ENCODE data around the gene AEBP1.

AEBP1 gene

GRCh38 chr7:44106311-44107065 lies 2.3 kb downstream of the AEBP1 start:
- no peak for DNase-seq

- no peak for DNase-seq
Measured at GRCh38 chr7:44107116-44107960, 3.2 kb downstream of the AEBP1 start.

GRCh38 chr7:44107961-44108767 lies 4.0 kb downstream of the AEBP1 start:
- DNase-seq: no peak

DNA sequence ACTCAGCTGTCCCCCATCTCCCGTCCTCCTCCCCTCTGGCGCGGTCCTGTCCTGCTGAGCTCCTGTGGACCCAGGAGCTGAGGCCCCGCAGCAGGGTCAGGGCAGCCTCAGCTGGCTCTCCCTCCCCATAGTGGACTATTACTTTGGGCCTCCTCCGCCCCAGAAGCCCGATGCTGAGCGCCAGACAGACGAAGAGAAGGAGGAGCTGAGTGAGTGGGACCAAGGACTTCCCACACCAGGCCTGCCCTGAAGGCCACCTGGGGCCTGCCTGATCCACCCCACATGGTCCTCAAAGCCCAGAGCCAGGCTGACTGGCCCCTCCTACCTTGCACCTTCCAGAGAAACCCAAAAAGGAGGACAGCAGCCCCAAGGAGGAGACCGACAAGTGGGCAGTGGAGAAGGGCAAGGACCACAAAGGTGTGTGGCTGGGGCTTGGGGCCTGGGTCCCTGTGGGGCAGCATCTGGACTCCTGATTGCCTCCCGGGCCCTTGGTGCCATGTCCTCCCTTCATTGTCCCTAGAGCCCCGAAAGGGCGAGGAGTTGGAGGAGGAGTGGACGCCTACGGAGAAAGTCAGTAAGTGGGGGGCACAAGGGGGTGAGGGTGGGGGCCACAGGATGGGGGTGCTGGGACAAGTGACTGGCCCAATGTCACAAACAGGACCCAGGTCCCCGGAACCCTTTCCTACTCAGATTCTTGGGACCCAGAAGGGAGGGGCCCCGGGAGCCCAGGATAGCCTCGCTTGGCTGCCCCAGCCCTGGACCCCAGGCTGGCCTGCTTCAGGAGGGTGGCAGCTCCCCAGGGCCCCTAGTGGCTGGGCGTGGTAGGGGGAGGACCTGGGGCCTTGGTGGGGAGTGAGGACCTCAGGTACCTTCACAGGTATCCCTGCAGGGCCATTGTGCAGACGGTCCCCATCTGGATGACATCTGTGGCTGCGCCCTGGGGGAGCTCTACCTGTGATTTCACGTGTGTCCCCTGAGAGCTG lies 4.9 kb downstream of the AEBP1 start:
- DNase-seq: peak; percentile 58

DNA sequence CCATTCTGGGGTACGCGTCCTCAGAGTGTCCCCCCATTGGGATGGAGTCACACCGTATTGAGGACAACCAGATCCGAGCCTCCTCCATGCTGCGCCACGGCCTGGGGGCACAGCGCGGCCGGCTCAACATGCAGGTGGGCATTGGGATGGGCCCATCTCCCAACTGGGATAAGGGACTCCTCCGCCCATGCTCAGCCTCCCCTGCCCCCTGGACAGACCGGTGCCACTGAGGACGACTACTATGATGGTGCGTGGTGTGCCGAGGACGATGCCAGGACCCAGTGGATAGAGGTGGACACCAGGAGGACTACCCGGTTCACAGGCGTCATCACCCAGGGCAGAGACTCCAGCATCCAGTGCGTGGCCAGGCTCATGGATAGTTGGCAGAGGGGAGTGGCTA lies 5.8 kb downstream of the AEBP1 start:
- DNase-seq: no peak

- DNase-seq: no peak
Measured at GRCh38 chr7:44110719-44111635, 6.8 kb downstream of the AEBP1 start.

- DNase-seq: no peak
Measured at GRCh38 chr7:44111761-44112160, 7.6 kb downstream of the AEBP1 start.

DNA sequence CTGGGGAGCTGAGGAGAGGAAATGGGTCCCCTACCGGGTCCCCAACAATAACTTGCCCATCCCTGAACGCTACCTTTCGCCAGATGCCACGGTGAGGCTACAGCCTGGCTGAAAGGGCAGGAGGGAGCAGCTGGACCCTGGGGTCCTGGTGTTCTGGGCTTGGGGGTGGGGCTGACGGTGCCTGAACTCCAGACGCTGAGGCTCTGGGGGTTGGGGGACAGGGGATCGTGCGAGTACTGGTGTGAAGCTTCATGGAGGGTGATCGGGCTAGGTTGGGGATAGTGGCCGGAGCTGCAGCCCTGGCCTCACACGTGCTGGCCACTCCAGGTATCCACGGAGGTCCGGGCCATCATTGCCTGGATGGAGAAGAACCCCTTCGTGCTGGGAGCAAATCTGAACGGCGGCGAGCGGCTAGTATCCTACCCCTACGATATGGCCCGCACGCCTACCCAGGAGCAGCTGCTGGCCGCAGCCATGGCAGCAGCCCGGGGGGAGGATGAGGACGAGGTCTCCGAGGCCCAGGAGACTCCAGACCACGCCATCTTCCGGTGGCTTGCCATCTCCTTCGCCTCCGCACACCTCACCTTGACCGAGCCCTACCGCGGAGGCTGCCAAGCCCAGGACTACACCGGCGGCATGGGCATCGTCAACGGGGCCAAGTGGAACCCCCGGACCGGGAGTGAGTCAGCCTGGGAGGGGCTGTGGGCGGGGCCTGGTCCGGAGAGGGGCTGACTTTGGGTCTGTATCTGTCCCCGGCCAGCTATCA lies 8.3 kb downstream of the AEBP1 start:
- DNase-seq: no peak

GRCh38 chr7:44112997-44113763 lies 9.0 kb downstream of the AEBP1 start:
- no peak for DNase-seq

GRCh38 chr7:44113764-44114354 lies 9.7 kb downstream of the AEBP1 start:
- no peak for DNase-seq

- no peak for DNase-seq
Measured at GRCh38 chr7:44114586-44115310, 10.6 kb downstream of the AEBP1 start.

DNA sequence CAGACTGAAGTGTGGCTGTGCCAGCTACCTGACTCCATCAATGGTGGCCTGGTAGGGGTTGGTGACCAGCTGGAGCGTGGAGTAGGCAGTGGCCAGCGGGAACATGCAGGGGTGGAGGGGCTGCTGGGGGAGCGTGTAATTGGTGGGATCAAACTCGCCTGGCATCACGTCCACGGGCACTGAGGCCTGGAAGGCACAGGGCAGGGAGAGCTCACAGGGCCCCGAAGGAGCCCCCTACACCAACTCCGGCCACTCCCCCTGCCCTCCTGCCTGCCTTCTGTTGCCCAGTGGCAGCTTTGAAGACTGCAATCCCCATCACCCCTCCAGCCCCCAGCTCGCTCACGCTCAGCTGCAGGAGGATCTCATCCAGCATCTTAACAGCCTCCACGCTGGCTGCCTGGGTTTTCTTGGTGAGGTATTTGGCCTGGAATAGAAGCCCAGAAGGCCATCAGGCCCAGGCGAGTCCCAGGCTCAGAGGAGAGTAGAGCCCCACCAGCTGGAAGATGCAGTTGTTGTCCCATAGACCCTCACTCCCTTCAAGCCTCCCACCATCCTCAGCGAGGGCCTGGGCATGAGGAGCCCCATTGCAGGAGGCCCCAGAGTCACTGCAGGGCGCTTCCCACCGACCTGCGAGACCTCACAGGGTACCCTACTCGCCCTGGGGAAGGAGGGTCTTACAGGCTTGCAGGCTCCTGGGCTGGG lies 12.1 kb downstream of the AEBP1 start:
- no peak for DNase-seq

GRCh38 chr7:44116789-44117666 lies 12.9 kb downstream of the AEBP1 start:
- no peak for DNase-seq

GRCh38 chr7:44117801-44118429 lies 13.8 kb downstream of the AEBP1 start:
- DNase-seq: no peak

DNA sequence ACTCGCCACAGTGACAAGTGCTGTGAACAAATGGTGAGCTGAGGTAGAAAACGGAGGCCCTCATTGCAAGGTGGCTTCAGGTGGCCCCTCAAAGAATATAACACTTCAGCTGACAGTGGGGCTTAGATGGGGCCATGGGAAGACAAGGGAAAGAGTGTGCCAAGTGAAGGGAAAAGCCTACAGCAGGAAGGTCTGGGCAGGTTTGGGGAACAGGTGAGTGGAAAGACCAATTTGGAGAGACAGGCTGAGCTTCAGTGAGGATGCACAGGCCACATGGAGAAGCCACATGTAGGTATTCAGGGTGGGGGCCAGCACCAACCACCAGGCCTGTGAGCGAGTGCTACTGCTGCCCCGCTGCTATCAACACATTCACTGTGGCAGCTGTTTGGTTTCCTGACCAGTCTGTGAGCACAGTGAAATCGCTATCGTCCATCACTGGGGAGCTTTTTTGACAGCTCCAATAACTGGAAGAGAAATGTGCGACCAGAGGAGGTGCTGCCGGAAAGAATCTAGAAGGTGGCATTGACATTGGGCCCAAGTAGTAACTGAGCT lies 15.8 kb downstream of the AEBP1 start:
- DNase-seq: no peak

DNA sequence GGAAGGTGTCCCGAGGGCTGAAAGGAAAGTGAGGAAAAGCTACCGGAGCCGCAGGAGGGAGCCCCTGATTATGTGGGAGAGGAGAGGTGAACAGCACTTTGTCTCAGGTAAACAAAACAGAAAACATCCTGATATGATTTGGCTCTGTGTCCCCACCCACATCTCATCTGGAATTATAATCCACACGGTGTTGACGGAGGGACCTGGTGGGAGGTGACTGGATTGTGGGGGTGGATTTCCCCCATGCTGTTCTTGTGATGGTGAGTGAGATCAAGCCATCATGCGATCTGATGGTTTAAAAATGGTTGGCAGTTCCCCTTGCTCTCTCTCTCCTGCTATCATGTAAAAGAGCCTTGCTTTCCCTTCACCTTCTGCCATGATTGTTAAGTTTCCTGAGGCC lies 16.2 kb downstream of the AEBP1 start:
- no peak for DNase-seq
